Ascending aorta (tissue), 2 donors: Measurements from ENCODE around the gene THADA. TPM values are rescaled to one million over a fixed set of nuclear protein-coding genes. Genes with fewer than 3 reads are reported as not detected.
A peak's percentile ranks its signal among the peaks of the same experiment; 100 is the strongest.
"Not testable (repeated sequence)": the region's sequence is repeated elsewhere in the genome, so short reads cannot be mapped to it uniquely, and the experiment has no call there.

Source experiments
- DNase-seq, 2 donors: peaks; one replicate each; pipeline ENCODE4 v3.0.0-alpha.2; 2019; ENCODE audit warnings: low spot score in 2 of 2
- H3K27ac ChIP-seq, 2 donors: fragments of 200-600 bp; sonication (generic); one replicate each; pipeline ENCODE4 v1.5.1; 2016 to 2017; ENCODE audit warnings: mild to moderate bottlenecking in 1 of 2
- H3K27me3 ChIP-seq: fragments of 200-600 bp; sonication (generic); one replicate; pipeline ENCODE4 v1.5.1; 2017
- H3K36me3 ChIP-seq, 2 donors: fragments of 200-600 bp; sonication (generic); one replicate each; pipeline ENCODE4 v1.5.1; 2016
- H3K4me1 ChIP-seq, 2 donors: fragments of 200-600 bp; sonication (generic); one replicate each; pipeline ENCODE4 v1.5.1; 2016 to 2017; ENCODE audit warnings: mild to moderate bottlenecking in 1 of 2
- H3K4me3 ChIP-seq, 2 donors: fragments of 200-600 bp; sonication (generic); one replicate each; pipeline ENCODE4 v1.5.1; 2016 to 2017; ENCODE audit warnings: mild to moderate bottlenecking in 1 of 2
- H3K9me3 ChIP-seq, 2 donors: fragments of 200-600 bp; sonication (generic); one replicate each; pipeline ENCODE4 v1.5.1; 2016
- intact Hi-C: fragments of 100-400 bp; cut with DNase I; formaldehyde crosslinking; loops from one replicate; pipeline ENCODE4 v1.15.1; 2023
- total RNA-seq: library from RNA; depleted of rRNA; stranded (reverse); fragments of >200 nt; gene quantifications from one replicate; pipeline ENCODE4 v1.1.0, GENCODE V29; 2016
- TF ChIP-seq, protein P1 (sequence below), 3 experiments: fragments of 200-600 bp in 2 of 3; fragments of 450-650 bp in 1 of 3; sonication (generic) in 2 of 3; IDR thresholded peaks; one replicate each; pipeline ENCODE4 v1.5.1; 2016 to 2019; ENCODE audit warnings: antibody characterized with exemption in 3 of 3, mild to moderate bottlenecking in 1 of 3, moderate library complexity in 1 of 3

THADA gene
- total RNA-seq, 1 donor from 2014 or later, result 27.4 TPM

GRCh38 chr2:43397411-43397810, 198.4 kb downstream of the THADA start:
- Histone ChIP-seq H3K36me3 (no peaks in the 10 kb centered on the region), H3K27me3 (no peaks in the 10 kb centered on the region), H3K4me1 (peaks cover 11 to 45% of the 10 kb centered on the region in 2 donors), H3K9me3 (no peaks in the 10 kb centered on the region), H3K27ac (peak overlapping the region in 1 of 2 donors; percentile 83), H3K4me3 (no peak overlapping the region)
- intact Hi-C loops, result no loop called here
- DNase-seq, result no peak
- TF ChIP-seq, protein P1, sequence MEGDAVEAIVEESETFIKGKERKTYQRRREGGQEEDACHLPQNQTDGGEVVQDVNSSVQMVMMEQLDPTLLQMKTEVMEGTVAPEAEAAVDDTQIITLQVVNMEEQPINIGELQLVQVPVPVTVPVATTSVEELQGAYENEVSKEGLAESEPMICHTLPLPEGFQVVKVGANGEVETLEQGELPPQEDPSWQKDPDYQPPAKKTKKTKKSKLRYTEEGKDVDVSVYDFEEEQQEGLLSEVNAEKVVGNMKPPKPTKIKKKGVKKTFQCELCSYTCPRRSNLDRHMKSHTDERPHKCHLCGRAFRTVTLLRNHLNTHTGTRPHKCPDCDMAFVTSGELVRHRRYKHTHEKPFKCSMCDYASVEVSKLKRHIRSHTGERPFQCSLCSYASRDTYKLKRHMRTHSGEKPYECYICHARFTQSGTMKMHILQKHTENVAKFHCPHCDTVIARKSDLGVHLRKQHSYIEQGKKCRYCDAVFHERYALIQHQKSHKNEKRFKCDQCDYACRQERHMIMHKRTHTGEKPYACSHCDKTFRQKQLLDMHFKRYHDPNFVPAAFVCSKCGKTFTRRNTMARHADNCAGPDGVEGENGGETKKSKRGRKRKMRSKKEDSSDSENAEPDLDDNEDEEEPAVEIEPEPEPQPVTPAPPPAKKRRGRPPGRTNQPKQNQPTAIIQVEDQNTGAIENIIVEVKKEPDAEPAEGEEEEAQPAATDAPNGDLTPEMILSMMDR (IDR thresholded peaks at IDR 0.05), result no peak

- H3K4me3 ChIP-seq, DNase-seq, H3K36me3 ChIP-seq, intact Hi-C loops, H3K27me3 ChIP-seq, H3K9me3 ChIP-seq: not testable (repeated sequence)
- H3K4me1 ChIP-seq, result peaks cover 11 to 48% of the 10 kb centered on the region in 2 donors
- H3K27ac ChIP-seq, result peak overlapping the region; percentile 8 to 56
Measured at GRCh38 chr2:43396344-43396743, 199.5 kb downstream of the THADA start.

DNA sequence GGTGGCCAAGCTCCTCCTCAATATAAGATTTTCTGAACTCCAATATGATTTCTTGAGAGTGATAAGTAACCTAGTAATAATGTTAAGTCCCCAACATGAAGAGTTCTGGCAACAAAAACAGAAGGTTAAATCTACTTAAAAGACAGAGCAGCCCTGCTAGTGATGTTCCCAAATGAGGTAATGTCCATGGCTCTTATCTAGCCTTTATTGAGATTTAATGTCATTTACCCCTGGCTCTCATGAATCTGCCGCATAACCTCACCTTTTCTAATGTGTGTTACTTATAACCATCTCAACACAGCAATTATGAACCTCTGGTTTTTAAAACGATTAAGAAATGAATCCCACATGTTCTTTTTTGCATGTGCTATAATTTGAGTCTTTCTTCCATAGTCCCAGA, 201.9 kb downstream of the THADA start:
- Histone ChIP-seq H3K27me3 (no peaks in the 10 kb centered on the region), H3K4me3 (no peak overlapping the region), H3K27ac (peak overlapping the region; percentile 42 to 79), H3K4me1 (peaks cover 4 to 41% of the 10 kb centered on the region in 2 donors), H3K36me3 (no peaks in the 10 kb centered on the region), H3K9me3 (no peaks in the 10 kb centered on the region)
- intact Hi-C loops, result loop anchor here (5.0 kb wide), 1 partner anchor 92 kb away; no protein-coding TSS in a partner anchor
- DNase-seq, result no peak
- TF ChIP-seq, protein P1 (IDR thresholded peaks at IDR 0.05), result no peak

- Histone ChIP-seq H3K27me3 (no peaks in the 10 kb centered on the region), H3K9me3 (no peaks in the 10 kb centered on the region), H3K4me3 (peak overlapping the region in 1 of 2 donors; percentile 2), H3K27ac (peak overlapping the region; percentile 76 to 79), H3K4me1 (peaks cover 4 to 51% of the 10 kb centered on the region in 2 donors), H3K36me3 (no peaks in the 10 kb centered on the region)
- intact Hi-C loops, result loop anchor here (2.0 to 5.0 kb wide), 2 partner anchors 47 to 90 kb away; no protein-coding TSS in a partner anchor
- TF ChIP-seq, protein P1 (IDR thresholded peaks at IDR 0.05), result no peak
- DNase-seq, result no peak
Measured at GRCh38 chr2:43391878-43392215, 204.0 kb downstream of the THADA start.

- Histone ChIP-seq H3K4me3 (peak overlapping the region in 1 of 2 donors; percentile 2), H3K27me3 (no peaks in the 10 kb centered on the region), H3K27ac (peak overlapping the region; percentile 76 to 79), H3K4me1 (peaks cover 4 to 48% of the 10 kb centered on the region in 2 donors), H3K9me3 (no peaks in the 10 kb centered on the region), H3K36me3 (no peaks in the 10 kb centered on the region)
- TF ChIP-seq, protein P1 (IDR thresholded peaks at IDR 0.05), result no peak
- intact Hi-C loops, result loop anchor here (2.0 to 5.0 kb wide), 2 partner anchors 47 to 89 kb away; no protein-coding TSS in a partner anchor
- DNase-seq, result no peak
Measured at GRCh38 chr2:43391201-43391877, 204.5 kb downstream of the THADA start.
